Body of pancreas (tissue), 4 donors: ENCODE measurements around the gene NLRP8.

Source experiments
- CTCF ChIP-seq, 7 experiments: fragments of 450-650 bp in 4 of 7; fragments of 200-600 bp in 3 of 7; sonication (generic) in 3 of 7; IDR thresholded peaks; one replicate each; pipeline ENCODE4 v1.5.1; 2016 to 2019; ENCODE audit warnings: antibody characterized with exemption in 7 of 7
- POLR2A ChIP-seq, 3 donors: fragments of 450-650 bp; IDR thresholded peaks; one replicate each; pipeline ENCODE4 v1.6.1; 2016; ENCODE audit warnings: antibody characterized with exemption in 3 of 3, mild to moderate bottlenecking in 2 of 3

GRCh38 chr19:55898911-55899310 is 48.7 kb upstream of the NLRP8 start:
- TF ChIP-seq POLR2A (IDR thresholded peaks at IDR 0.05): no peak
- no peak for TF ChIP-seq CTCF (IDR thresholded peaks at IDR 0.05)
